Measurements from ENCODE around the gene ZC3H8. TPM values are rescaled to one million over a fixed set of nuclear protein-coding genes. Genes with fewer than 3 reads are reported as not detected.

Gene ZC3H8
- total and polyA plus RNA-seq, 2 donors (not counting 3 experiments of a cell fraction or from before 2014, with no cell fraction given) = 0.95 to 7.1 TPM

DNA sequence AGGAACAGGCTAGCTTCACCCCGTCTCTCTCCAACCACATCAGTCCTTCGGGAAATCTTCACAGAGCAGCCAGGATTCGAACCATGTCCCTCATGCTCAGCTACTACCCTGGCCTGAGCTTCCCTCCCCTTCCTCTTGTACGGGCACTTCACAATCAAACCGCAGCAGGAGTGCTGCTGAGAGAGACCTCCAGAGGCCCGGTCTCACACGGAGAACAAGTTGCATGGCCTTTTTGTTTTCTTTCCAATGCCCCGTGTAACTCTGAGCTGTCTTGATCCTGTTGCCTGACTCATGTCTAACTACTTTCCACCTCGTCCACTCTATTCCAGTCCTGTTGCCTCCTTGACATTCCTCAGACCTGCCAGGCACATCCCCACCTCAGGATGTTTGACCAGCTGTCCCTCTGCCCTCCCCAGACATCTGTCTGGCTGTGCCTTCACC, 91.3 kb downstream of the ZC3H8 start:
- dilution Hi-C loops (cut with MboI; ENCODE audit: extremely low pct_ligation_motif_present, low sequenced_read_pairs) = no loop called here
- Histone ChIP-seq H3K27me3 (ENCODE audit: control insufficient read depth in 2 of 2, insufficient read depth in 2 of 2, low read length in 2 of 2) (peaks cover 0 to 2% of the 10 kb centered on the region in 2 experiments), H4K20me1 (replicated peaks; ENCODE audit: control insufficient read depth, extremely low read depth, insufficient read depth, low read length) (no peaks in the 10 kb centered on the region), H2AFZ (ENCODE audit: low read depth, low read length) (no peak overlapping the region), H3K9me1 (replicated peaks; ENCODE audit: control insufficient read depth, extremely low read depth, insufficient read depth, low read length) (no peaks in the 10 kb centered on the region), H3K9me3 (replicated peaks; ENCODE audit: control insufficient read depth, insufficient read depth, low read length) (no peaks in the 10 kb centered on the region), H3K9ac (replicated peaks; ENCODE audit: extremely low read depth, insufficient read depth, low read length) (no peak overlapping the region), H3K4me1 (ENCODE audit: control insufficient read depth, extremely low read depth, insufficient read depth, low read length) (no peaks in the 10 kb centered on the region), H3K36me3 (ENCODE audit: control insufficient read depth in 2 of 2, extremely low read depth in 1 of 2, insufficient read depth in 2 of 2, low read length in 2 of 2) (no peaks in the 10 kb centered on the region), H3K4me3 (replicated peaks in 1 of 3; ENCODE audit: insufficient read depth in 1 of 3, low read depth in 1 of 3, low read length in 3 of 3) (no peak overlapping the region), H3K27ac (ENCODE audit: insufficient read depth, low read depth, low read length) (no peak overlapping the region), H3K4me2 (ENCODE audit: insufficient read depth, low read length) (no peak overlapping the region), H3K79me2 (ENCODE audit: control insufficient read depth, insufficient read depth, low read length) (no peaks in the 10 kb centered on the region)
- DNase-seq (ENCODE audit: low read depth, low spot score) (no peak), FAIRE-seq (no peak)
- no TSS peak for BruUV-seq (replicated peaks)
- TF ChIP-seq EZH2 (IDR thresholded peaks at IDR 0.05; ENCODE audit: borderline replicate concordance, low read depth, low read length, severe bottlenecking) = no peak
- TF ChIP-seq FOS (IDR thresholded peaks at IDR 0.05; ENCODE audit: borderline replicate concordance, insufficient read depth, low read length) = no peak
- no peak for TF ChIP-seq MYC (IDR thresholded peaks at IDR 0.05; ENCODE audit: low read depth, low read length)
- no peak for TF ChIP-seq POLR2AphosphoS5 (IDR thresholded peaks at IDR 0.05; ENCODE audit: insufficient read depth, low read depth, low read length)
- TF ChIP-seq POLR2A (IDR thresholded peaks at IDR 0.05; ENCODE audit: low read depth, low read length) = no peak
- TF ChIP-seq JUN (IDR thresholded peaks at IDR 0.05; ENCODE audit: borderline replicate concordance, insufficient read depth, insufficient read length, low read depth) = no peak
- TF ChIP-seq, protein P1, sequence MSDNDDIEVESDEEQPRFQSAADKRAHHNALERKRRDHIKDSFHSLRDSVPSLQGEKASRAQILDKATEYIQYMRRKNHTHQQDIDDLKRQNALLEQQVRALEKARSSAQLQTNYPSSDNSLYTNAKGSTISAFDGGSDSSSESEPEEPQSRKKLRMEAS (IDR thresholded peaks at IDR 0.05; ENCODE audit: insufficient read depth, insufficient read length) = no peak
- no peak for TF ChIP-seq GATA2 (IDR thresholded peaks at IDR 0.05; ENCODE audit: insufficient read depth, insufficient read length, low read depth, low read length)
- intact Hi-C loops (cut with micrococcal nuclease) = no loop called here
- CTCF ChIA-PET = no interaction called here
- POLR2A ChIA-PET = no interaction called here

DNA sequence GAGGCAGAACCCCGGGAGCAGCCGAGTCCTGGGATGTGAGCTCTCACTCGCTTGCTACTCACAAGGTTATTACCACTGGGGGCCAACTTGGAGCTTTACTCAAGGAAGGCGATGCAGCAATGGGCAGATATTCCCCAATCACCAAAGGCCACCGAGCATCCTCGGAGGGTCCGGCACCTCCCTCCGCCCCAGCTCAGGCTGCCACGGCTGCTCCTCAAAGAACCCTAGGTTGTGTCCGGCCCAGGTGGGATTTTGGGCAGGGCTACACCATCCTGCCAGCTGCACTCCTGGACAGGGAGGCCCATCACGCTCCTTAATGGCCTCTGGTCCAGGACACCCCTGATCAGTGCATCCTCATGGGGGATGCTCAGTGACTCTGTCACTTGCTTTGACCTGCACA, 91.9 kb downstream of the ZC3H8 start:
- Histone ChIP-seq H3K79me2 (ENCODE audit: control insufficient read depth, insufficient read depth, low read length) (no peaks in the 10 kb centered on the region), H3K9me3 (replicated peaks; ENCODE audit: control insufficient read depth, insufficient read depth, low read length) (no peaks in the 10 kb centered on the region), H2AFZ (ENCODE audit: low read depth, low read length) (no peak overlapping the region), H4K20me1 (replicated peaks; ENCODE audit: control insufficient read depth, extremely low read depth, insufficient read depth, low read length) (no peaks in the 10 kb centered on the region), H3K27me3 (ENCODE audit: control insufficient read depth in 2 of 2, insufficient read depth in 2 of 2, low read length in 2 of 2) (peaks cover 0 to 2% of the 10 kb centered on the region in 2 experiments), H3K36me3 (ENCODE audit: control insufficient read depth in 2 of 2, extremely low read depth in 1 of 2, insufficient read depth in 2 of 2, low read length in 2 of 2) (no peaks in the 10 kb centered on the region), H3K4me1 (ENCODE audit: control insufficient read depth, extremely low read depth, insufficient read depth, low read length) (no peaks in the 10 kb centered on the region), H3K9me1 (replicated peaks; ENCODE audit: control insufficient read depth, extremely low read depth, insufficient read depth, low read length) (no peaks in the 10 kb centered on the region), H3K9ac (replicated peaks; ENCODE audit: extremely low read depth, insufficient read depth, low read length) (no peak overlapping the region), H3K4me2 (ENCODE audit: insufficient read depth, low read length) (no peak overlapping the region), H3K27ac (ENCODE audit: insufficient read depth, low read depth, low read length) (no peak overlapping the region), H3K4me3 (replicated peaks in 1 of 3; ENCODE audit: insufficient read depth in 1 of 3, low read depth in 1 of 3, low read length in 3 of 3) (no peak overlapping the region)
- no peak for DNase-seq (ENCODE audit: low read depth, low spot score)
- no TSS peak for BruUV-seq (replicated peaks)
- dilution Hi-C loops (cut with MboI; ENCODE audit: extremely low pct_ligation_motif_present, low sequenced_read_pairs) (no loop called here), intact Hi-C loops (cut with micrococcal nuclease) (no loop called here)
- TF ChIP-seq GATA2 (IDR thresholded peaks at IDR 0.05; ENCODE audit: insufficient read depth, insufficient read length, low read depth, low read length) (no peak), JUN (IDR thresholded peaks at IDR 0.05; ENCODE audit: borderline replicate concordance, insufficient read depth, insufficient read length, low read depth) (no peak), FOS (IDR thresholded peaks at IDR 0.05; ENCODE audit: borderline replicate concordance, insufficient read depth, low read length) (no peak), EZH2 (IDR thresholded peaks at IDR 0.05; ENCODE audit: borderline replicate concordance, low read depth, low read length, severe bottlenecking) (no peak), POLR2AphosphoS5 (IDR thresholded peaks at IDR 0.05; ENCODE audit: insufficient read depth, low read depth, low read length) (no peak), POLR2A (IDR thresholded peaks at IDR 0.05; ENCODE audit: low read depth, low read length) (no peak)
- TF ChIP-seq, protein P1 (IDR thresholded peaks at IDR 0.05; ENCODE audit: insufficient read depth, insufficient read length) = no peak
- TF ChIP-seq, protein P2, sequence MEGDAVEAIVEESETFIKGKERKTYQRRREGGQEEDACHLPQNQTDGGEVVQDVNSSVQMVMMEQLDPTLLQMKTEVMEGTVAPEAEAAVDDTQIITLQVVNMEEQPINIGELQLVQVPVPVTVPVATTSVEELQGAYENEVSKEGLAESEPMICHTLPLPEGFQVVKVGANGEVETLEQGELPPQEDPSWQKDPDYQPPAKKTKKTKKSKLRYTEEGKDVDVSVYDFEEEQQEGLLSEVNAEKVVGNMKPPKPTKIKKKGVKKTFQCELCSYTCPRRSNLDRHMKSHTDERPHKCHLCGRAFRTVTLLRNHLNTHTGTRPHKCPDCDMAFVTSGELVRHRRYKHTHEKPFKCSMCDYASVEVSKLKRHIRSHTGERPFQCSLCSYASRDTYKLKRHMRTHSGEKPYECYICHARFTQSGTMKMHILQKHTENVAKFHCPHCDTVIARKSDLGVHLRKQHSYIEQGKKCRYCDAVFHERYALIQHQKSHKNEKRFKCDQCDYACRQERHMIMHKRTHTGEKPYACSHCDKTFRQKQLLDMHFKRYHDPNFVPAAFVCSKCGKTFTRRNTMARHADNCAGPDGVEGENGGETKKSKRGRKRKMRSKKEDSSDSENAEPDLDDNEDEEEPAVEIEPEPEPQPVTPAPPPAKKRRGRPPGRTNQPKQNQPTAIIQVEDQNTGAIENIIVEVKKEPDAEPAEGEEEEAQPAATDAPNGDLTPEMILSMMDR (IDR thresholded peaks at IDR 0.05; ENCODE audit: extremely low read depth in 1 of 2, insufficient read depth in 1 of 2, low read depth in 1 of 2, low read length in 2 of 2) = no peak
- ChIA-PET CTCF (interaction anchor here (0.9 kb wide), 1 partner anchor 306 kb away, joined by 3 read pairs; no protein-coding TSS in a partner anchor), POLR2A (no interaction called here)
- no peak for FAIRE-seq
